Sigmoid colon (tissue), 7 donors: ENCODE data around the gene MYRFL. TPM values are rescaled to one million over a fixed set of nuclear protein-coding genes. Genes with fewer than 3 reads are reported as not detected.

ENCODE experiments used
- DNase-seq: peaks from one replicate; pipeline ENCODE4 v3.0.0-alpha.2; 2019
- H3K27ac ChIP-seq, 4 donors: fragments of 200-600 bp; sonication (generic); one replicate each; pipeline ENCODE4 v1.5.1; 2016 to 2019; ENCODE audit warnings: mild to moderate bottlenecking in 1 of 4
- H3K27me3 ChIP-seq, 3 donors: fragments of 200-600 bp; sonication (generic); one replicate each; pipeline ENCODE4 v1.5.1; 2019; ENCODE audit warnings: mild to moderate bottlenecking in 1 of 3
- H3K36me3 ChIP-seq, 4 donors: fragments of 200-600 bp; sonication (generic); one replicate each; pipeline ENCODE4 v1.5.1; 2016 to 2019
- H3K4me1 ChIP-seq, 4 donors: fragments of 200-600 bp; sonication (generic); one replicate each; pipeline ENCODE4 v1.5.1; 2017 to 2019
- H3K4me3 ChIP-seq, 4 donors: fragments of 200-600 bp; sonication (generic); one replicate each; pipeline ENCODE4 v1.5.1; 2017 to 2019; ENCODE audit warnings: mild to moderate bottlenecking in 2 of 4, moderate library complexity in 1 of 4
- H3K9me3 ChIP-seq, 4 donors: fragments of 200-600 bp in 3 of 4; sonication (generic) in 3 of 4; one replicate each; pipeline versions ENCODE4 v1.5.1 to v1.6.1; 2013 to 2019
- EP300 ChIP-seq, 4 donors: sonication (generic); formaldehyde crosslinking; IDR thresholded peaks; one replicate each; pipeline ENCODE4 v1.6.1; 2017; ENCODE audit warnings: antibody characterized with exemption in 4 of 4
- POLR2A ChIP-seq, 2 donors: fragments of 450-650 bp; IDR thresholded peaks; one replicate each; pipeline ENCODE4 v1.6.1; 2016; ENCODE audit warnings: antibody characterized with exemption in 2 of 2, mild to moderate bottlenecking in 2 of 2, moderate library complexity in 2 of 2
- POLR2AphosphoS5 ChIP-seq, 4 donors: sonication (generic); formaldehyde crosslinking; IDR thresholded peaks; one replicate each; pipeline ENCODE4 v1.6.1; 2017; ENCODE audit warnings: antibody characterized with exemption in 4 of 4
- WGBS, 2 donors: extraction: QIAGEN DNeasy Blood & Tissue Kit; methylation state at CpG; one replicate each; pipeline ENCODE4 v1.1.7; 2013; 5-methylcytosine and 5-hydroxymethylcytosine counted together
- intact Hi-C: fragments of 100-400 bp; cut with DNase I; formaldehyde crosslinking; loops from one replicate; pipeline ENCODE4 v1.15.1; 2023
- polyA plus RNA-seq, 3 donors: library from polyadenylated mRNA; stranded (reverse); fragments of 200-250 nt; gene quantifications; one replicate each; pipeline ENCODE4 v1.2.3, GENCODE V29; 2013
- total RNA-seq, 4 donors: library from RNA; depleted of rRNA; stranded (reverse); fragments of >200 nt; gene quantifications; one replicate each; pipeline ENCODE4 v1.1.0, GENCODE V29; 2016
- TF ChIP-seq, protein P1 (sequence below), 4 experiments: fragments of 450-650 bp in 3 of 4; fragments of 200-600 bp in 1 of 4; IDR thresholded peaks; one replicate each; pipeline ENCODE4 v1.5.1; 2016 to 2019; ENCODE audit warnings: antibody characterized with exemption in 4 of 4, mild to moderate bottlenecking in 3 of 4, moderate library complexity in 2 of 4
- donor health status: healthy with polysubstance abuse.
- donor health status: Bipolar disorder and iron deficiency.
- donor health status: healthy.

MYRFL gene
- total and polyA plus RNA-seq, 7 donors, result 0.48 TPM; not detected in 6

DNA sequence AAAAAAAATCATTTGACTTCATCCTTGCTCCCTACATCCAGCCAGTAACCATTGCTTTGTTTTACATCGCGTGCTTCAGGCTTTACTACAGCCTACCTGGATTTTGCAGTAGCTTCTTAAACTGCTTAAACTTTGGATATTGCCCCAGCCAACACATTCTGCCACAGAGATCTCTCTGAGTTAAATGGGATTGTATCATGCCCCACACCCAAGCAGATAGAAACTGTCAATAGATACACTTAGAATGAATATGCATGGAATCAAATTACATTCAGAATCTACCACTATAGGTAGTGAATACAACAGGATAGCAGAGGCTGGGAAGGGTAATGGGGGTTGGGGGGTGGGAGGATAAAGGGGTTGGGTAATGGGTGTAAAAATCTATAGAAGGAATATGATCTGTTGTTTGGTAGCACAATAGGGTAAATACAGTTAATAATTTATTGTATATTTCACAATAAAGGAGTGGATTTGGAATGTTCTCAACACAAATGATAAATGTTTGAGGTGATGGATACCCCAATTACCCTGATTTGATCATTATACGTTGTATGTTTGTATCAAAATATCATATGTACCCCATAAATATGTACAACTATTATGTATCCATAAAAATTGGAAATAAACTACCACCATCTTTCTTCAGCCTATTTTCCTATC lies 2.7 kb upstream of the MYRFL start:
- TF ChIP-seq, protein P1, sequence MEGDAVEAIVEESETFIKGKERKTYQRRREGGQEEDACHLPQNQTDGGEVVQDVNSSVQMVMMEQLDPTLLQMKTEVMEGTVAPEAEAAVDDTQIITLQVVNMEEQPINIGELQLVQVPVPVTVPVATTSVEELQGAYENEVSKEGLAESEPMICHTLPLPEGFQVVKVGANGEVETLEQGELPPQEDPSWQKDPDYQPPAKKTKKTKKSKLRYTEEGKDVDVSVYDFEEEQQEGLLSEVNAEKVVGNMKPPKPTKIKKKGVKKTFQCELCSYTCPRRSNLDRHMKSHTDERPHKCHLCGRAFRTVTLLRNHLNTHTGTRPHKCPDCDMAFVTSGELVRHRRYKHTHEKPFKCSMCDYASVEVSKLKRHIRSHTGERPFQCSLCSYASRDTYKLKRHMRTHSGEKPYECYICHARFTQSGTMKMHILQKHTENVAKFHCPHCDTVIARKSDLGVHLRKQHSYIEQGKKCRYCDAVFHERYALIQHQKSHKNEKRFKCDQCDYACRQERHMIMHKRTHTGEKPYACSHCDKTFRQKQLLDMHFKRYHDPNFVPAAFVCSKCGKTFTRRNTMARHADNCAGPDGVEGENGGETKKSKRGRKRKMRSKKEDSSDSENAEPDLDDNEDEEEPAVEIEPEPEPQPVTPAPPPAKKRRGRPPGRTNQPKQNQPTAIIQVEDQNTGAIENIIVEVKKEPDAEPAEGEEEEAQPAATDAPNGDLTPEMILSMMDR (IDR thresholded peaks at IDR 0.05), result no peak
- no peak for TF ChIP-seq EP300 (IDR thresholded peaks at IDR 0.05)
- TF ChIP-seq POLR2A (IDR thresholded peaks at IDR 0.05), result no peak
- no peak for TF ChIP-seq POLR2AphosphoS5 (IDR thresholded peaks at IDR 0.05)
- H3K4me1 ChIP-seq, result no peaks in the 10 kb centered on the region
- H3K27me3 ChIP-seq, result no peaks in the 10 kb centered on the region
- H3K9me3 ChIP-seq, result no peaks in the 10 kb centered on the region
- intact Hi-C loops, result no loop called here
- WGBS, 2 donors, result 69 to 87% methylated on average over 3 of the region's 3 CpGs
- no peaks in the 10 kb centered on the region for H3K36me3 ChIP-seq
- H3K4me3 ChIP-seq, result no peak overlapping the region
- no peak for DNase-seq
- no peak overlapping the region for H3K27ac ChIP-seq

DNA sequence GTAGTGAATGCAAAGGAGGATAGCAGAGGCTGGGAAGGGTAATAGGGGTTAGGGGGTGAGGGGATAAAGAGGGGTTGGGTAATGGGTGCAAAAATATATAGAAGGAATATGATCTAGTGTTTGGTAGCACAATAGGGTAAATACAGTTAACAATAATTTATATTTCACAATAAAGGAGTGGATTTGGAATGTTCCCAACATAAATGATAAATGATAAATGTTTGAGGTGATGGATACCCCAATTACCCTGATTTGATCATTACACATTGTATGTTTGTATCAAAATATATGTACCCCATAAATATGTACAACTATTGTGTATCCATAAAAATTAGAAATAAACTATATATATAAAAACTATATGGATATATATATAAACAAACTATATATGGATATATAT lies 999 bp upstream of the MYRFL start:
- Histone ChIP-seq H3K9me3 (no peaks in the 10 kb centered on the region), H3K36me3 (no peaks in the 10 kb centered on the region), H3K27ac (no peak overlapping the region), H3K4me1 (no peaks in the 10 kb centered on the region), H3K27me3 (no peaks in the 10 kb centered on the region), H3K4me3 (no peak overlapping the region)
- no peak for DNase-seq
- intact Hi-C loops, result no loop called here
- no peak for TF ChIP-seq POLR2A (IDR thresholded peaks at IDR 0.05)
- TF ChIP-seq POLR2AphosphoS5 (IDR thresholded peaks at IDR 0.05), result no peak
- TF ChIP-seq EP300 (IDR thresholded peaks at IDR 0.05), result no peak
- TF ChIP-seq, protein P1 (IDR thresholded peaks at IDR 0.05), result no peak

DNA sequence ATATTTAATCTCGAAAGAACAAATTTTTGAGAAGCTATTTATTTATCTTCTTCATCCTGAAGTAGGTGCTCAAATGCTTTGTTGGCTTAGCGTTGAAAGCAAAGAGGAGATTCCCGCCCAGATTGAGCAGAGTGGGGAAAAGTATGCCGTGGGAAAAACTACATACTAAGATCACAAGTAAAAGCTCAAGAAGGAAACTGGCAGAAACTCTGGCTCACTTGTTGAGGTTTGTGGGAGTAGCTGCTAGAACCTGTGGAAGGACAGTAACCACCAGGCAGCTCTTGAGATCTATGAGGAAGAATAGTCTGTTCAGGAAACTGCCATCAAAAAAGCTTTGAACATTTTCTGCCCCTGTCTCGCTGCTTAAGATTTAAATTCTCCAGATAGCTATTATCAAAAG lies 3.9 kb downstream of the MYRFL start:
- WGBS, 2 donors, result 79 to 86% methylated on average over 5 of the region's 5 CpGs
- Histone ChIP-seq H3K36me3 (no peaks in the 10 kb centered on the region), H3K27ac (no peak overlapping the region), H3K27me3 (no peaks in the 10 kb centered on the region), H3K4me1 (no peaks in the 10 kb centered on the region), H3K9me3 (no peaks in the 10 kb centered on the region), H3K4me3 (no peak overlapping the region)
- intact Hi-C loops, result no loop called here
- TF ChIP-seq POLR2A (IDR thresholded peaks at IDR 0.05) (no peak), POLR2AphosphoS5 (IDR thresholded peaks at IDR 0.05) (no peak), EP300 (IDR thresholded peaks at IDR 0.05) (no peak)
- TF ChIP-seq, protein P1 (IDR thresholded peaks at IDR 0.05), result no peak
- DNase-seq, result no peak

DNA sequence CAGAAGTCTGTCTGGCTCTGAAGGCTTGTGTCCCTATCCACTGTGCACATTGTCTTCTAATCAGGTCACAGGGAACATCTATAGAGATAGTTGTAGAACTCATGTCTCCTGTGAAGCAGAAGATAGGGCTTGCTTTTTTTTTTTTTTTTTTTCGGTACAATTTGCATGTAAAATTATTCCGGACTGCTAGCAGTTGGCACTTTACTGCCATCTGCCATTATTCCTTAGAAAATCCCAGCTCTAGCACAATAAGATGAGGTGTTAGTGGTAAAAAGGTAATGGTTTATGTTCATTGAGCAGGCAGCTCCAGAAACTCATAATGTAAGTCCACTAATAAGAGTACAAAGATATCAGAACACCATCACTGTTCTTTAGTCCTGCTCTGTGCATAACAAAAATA lies 8.7 kb downstream of the MYRFL start:
- Histone ChIP-seq H3K4me3 (no peak overlapping the region), H3K9me3 (no peaks in the 10 kb centered on the region), H3K4me1 (no peaks in the 10 kb centered on the region), H3K27ac (no peak overlapping the region), H3K27me3 (no peaks in the 10 kb centered on the region), H3K36me3 (no peaks in the 10 kb centered on the region)
- DNase-seq, result no peak
- intact Hi-C loops, result no loop called here
- TF ChIP-seq, protein P1 (IDR thresholded peaks at IDR 0.05), result no peak
- TF ChIP-seq POLR2AphosphoS5 (IDR thresholded peaks at IDR 0.05) (no peak), EP300 (IDR thresholded peaks at IDR 0.05) (no peak), POLR2A (IDR thresholded peaks at IDR 0.05) (no peak)
- WGBS, 2 donors, result 74 to 86% methylated on average over 2 of the region's 2 CpGs

DNA sequence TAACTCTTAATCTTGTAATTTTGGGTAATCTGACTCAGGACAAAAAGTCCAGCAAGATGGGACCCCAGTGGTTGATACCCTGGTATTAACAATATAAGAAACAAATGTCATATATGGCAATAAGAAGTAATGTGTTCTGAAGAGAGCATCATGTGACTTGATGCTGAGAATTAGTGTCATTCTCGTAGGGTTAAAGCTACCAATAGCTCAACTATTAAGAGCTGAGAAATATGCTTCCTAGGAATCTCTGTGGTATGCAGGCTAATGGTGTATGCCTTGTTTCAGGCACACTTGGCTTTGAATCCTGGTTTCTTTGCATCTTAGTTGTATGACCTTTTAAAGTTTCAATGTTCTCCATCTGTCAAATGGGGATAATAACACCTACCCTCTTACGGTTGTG lies 9.1 kb downstream of the MYRFL start:
- Histone ChIP-seq H3K27ac (no peak overlapping the region), H3K27me3 (no peaks in the 10 kb centered on the region), H3K4me1 (no peaks in the 10 kb centered on the region), H3K36me3 (no peaks in the 10 kb centered on the region), H3K4me3 (no peak overlapping the region), H3K9me3 (no peaks in the 10 kb centered on the region)
- intact Hi-C loops, result no loop called here
- WGBS, 2 donors, result 75 to 77% methylated on average over 2 of the region's 2 CpGs
- TF ChIP-seq POLR2AphosphoS5 (IDR thresholded peaks at IDR 0.05) (no peak), EP300 (IDR thresholded peaks at IDR 0.05) (no peak), POLR2A (IDR thresholded peaks at IDR 0.05) (no peak)
- TF ChIP-seq, protein P1 (IDR thresholded peaks at IDR 0.05), result no peak
- DNase-seq, result no peak
